IMR-90 (cell line): ENCODE results near the gene HRH3. TPM values are rescaled to one million over a fixed set of nuclear protein-coding genes. Genes with fewer than 3 reads are reported as not detected.

ENCODE experiments used
- ATAC-seq: fragments of 200-7000 bp; cut with Tn5 transposase; 2 replicates; pipeline ENCODE4 v1.9.1; 2020; ENCODE audit warnings: low read depth, mild to moderate bottlenecking, moderate library complexity
- BruUV-seq: library from RNA; stranded (reverse); fragments of 400-500 nt; replicated peaks from 2 replicates; lab custom pipeline; 2021; lab: Mats Ljungman, UMichigan
- CTCF ChIA-PET: fragments of 300-600 bp; formaldehyde crosslinking; extraction: SDS; loops from one replicate; lab custom pipeline; 2021; ENCODE audit warnings: antibody characterized with exemption; lab: Yijun Ruan, JAX
- POLR2A ChIA-PET: fragments of 300-600 bp; sonication (Branson Sonifier 250); formaldehyde crosslinking; loops from one replicate; lab custom pipeline; 2022; ENCODE audit warnings: antibody characterized with exemption; ENCODE audit not compliant: unreplicated experiment; lab: Charles Lee
- DNase-seq: peaks from one replicate; pipeline ENCODE4 v3.0.0; 2013
- H2AFZ ChIP-seq: replicated peaks from 2 replicates; pipeline ENCODE3; 2013; ENCODE audit warnings: low read length, mild to moderate bottlenecking; ENCODE audit not compliant: poor library complexity
- H2AK5ac ChIP-seq: 2 replicates; pipeline ENCODE4 v1.6.1; 2013; ENCODE audit warnings: low read depth, low read length, inconsistent platforms
- H2AK9ac ChIP-seq: replicated peaks from 2 replicates; pipeline ENCODE3; 2013; ENCODE audit warnings: mild to moderate bottlenecking, low read depth, low read length, moderate library complexity; ENCODE audit not compliant: poor library complexity
- H2BK120ac ChIP-seq: 2 replicates; pipeline ENCODE4 v1.6.1; 2013; ENCODE audit warnings: low read depth, low read length, inconsistent platforms
- H2BK15ac ChIP-seq: 3 replicates; pipeline ENCODE4 v1.6.1; 2013; ENCODE audit warnings: low read depth, low read length, inconsistent platforms
- H2BK20ac ChIP-seq: 2 replicates; pipeline ENCODE4 v1.6.1; 2013; ENCODE audit warnings: low read depth, mild to moderate bottlenecking, inconsistent platforms, low read length, moderate library complexity
- H2BK5ac ChIP-seq: 2 replicates; pipeline ENCODE4 v1.6.1; 2013; ENCODE audit warnings: mild to moderate bottlenecking, low read depth, low read length, inconsistent platforms; ENCODE audit not compliant: poor library complexity, severe bottlenecking
- H3K14ac ChIP-seq: replicated peaks from 2 replicates; pipeline ENCODE4 v1.6.1; 2013; ENCODE audit warnings: low read depth, low read length, inconsistent platforms
- H3K18ac ChIP-seq: 2 replicates; pipeline ENCODE4 v1.6.1; 2013; ENCODE audit warnings: low read depth, low read length, control low read depth
- H3K23ac ChIP-seq: 2 replicates; pipeline ENCODE4 v1.6.1; 2013; ENCODE audit warnings: low read depth, low read length, inconsistent platforms
- H3K27ac ChIP-seq: 2 replicates; pipeline ENCODE4 v1.5.1; 2013; ENCODE audit warnings: mild to moderate bottlenecking, control low read depth, low read length; ENCODE audit not compliant: insufficient read depth
- H3K27me3 ChIP-seq: 2 replicates; pipeline ENCODE4 v1.6.1; 2013; ENCODE audit warnings: low read length; ENCODE audit not compliant: control insufficient read depth, insufficient read depth
- H3K36me3 ChIP-seq: 2 replicates; pipeline ENCODE4 v1.6.1; 2013; ENCODE audit warnings: low read length, mixed read lengths; ENCODE audit not compliant: control insufficient read depth, insufficient read depth
- H3K4ac ChIP-seq: 2 replicates; pipeline ENCODE4 v1.6.1; 2013; ENCODE audit warnings: low read depth, low read length, inconsistent platforms
- H3K4me1 ChIP-seq: 2 replicates; pipeline ENCODE4 v1.6.1; 2013; ENCODE audit warnings: low read length, mixed read lengths; ENCODE audit not compliant: control insufficient read depth, insufficient read depth
- H3K4me2 ChIP-seq: 2 replicates; pipeline ENCODE4 v1.6.1; 2013; ENCODE audit warnings: low read depth, mild to moderate bottlenecking, control low read depth, low read length, moderate library complexity
- H3K4me3 ChIP-seq: 2 replicates; pipeline ENCODE4 v1.5.1; 2013; ENCODE audit warnings: low read depth, mild to moderate bottlenecking, control low read depth, low read length, moderate library complexity; ENCODE audit not compliant: insufficient read depth
- H3K56ac ChIP-seq: 2 replicates; pipeline ENCODE4 v1.6.1; 2013; ENCODE audit warnings: low read length, inconsistent platforms; ENCODE audit not compliant: insufficient read depth; ENCODE audit errors: extremely low read depth
- H3K79me1 ChIP-seq, 2 experiments: 2 replicates each; pipeline ENCODE4 v1.6.1; 2013; ENCODE audit warnings: low read length in 2 of 2, inconsistent platforms in 1 of 2, low read depth in 1 of 2
- H3K9ac ChIP-seq: 2 replicates; pipeline ENCODE4 v1.6.1; 2013; ENCODE audit warnings: low read depth, low read length, control low read depth
- H3K9me1 ChIP-seq: 2 replicates; pipeline ENCODE4 v1.6.1; 2013; ENCODE audit warnings: low read length, inconsistent platforms; ENCODE audit not compliant: insufficient read depth
- H3K9me3 ChIP-seq: 2 replicates; pipeline ENCODE4 v1.6.1; 2013; ENCODE audit warnings: low read length; ENCODE audit not compliant: control insufficient read depth, insufficient read depth
- H4K20me1 ChIP-seq: 2 replicates; pipeline ENCODE4 v1.6.1; 2013; ENCODE audit warnings: low read length, inconsistent platforms; ENCODE audit not compliant: insufficient read depth
- H4K5ac ChIP-seq: 2 replicates; pipeline ENCODE4 v1.6.1; 2013; ENCODE audit warnings: mild to moderate bottlenecking, low read depth, low read length, control low read depth
- H4K8ac ChIP-seq, 2 experiments: 2 replicates each; pipeline ENCODE4 v1.6.1; 2013; ENCODE audit warnings: low read depth in 2 of 2, low read length in 2 of 2, control low read depth in 1 of 2, inconsistent platforms in 1 of 2
- H4K91ac ChIP-seq: 2 replicates; pipeline ENCODE4 v1.6.1; 2013; ENCODE audit warnings: low read depth, low read length, inconsistent platforms; ENCODE audit not compliant: insufficient read depth
- BHLHE40 ChIP-seq: fragments of 150-350 bp; IDR thresholded peaks from 2 replicates; pipeline ENCODE4 v1.6.1; 2016; ENCODE audit warnings: mild to moderate bottlenecking, low read depth, low read length
- CEBPB ChIP-seq: IDR thresholded peaks from 2 replicates; pipeline ENCODE4 v1.6.1; 2012; ENCODE audit warnings: low read depth, low read length, improper control_type of control experiment
- FOS ChIP-seq: fragments of 150-350 bp; IDR thresholded peaks from 2 replicates; pipeline ENCODE4 v1.6.1; 2016; ENCODE audit warnings: low read depth, low read length
- MAZ ChIP-seq: IDR thresholded peaks from 2 replicates; pipeline ENCODE4 v1.6.1; 2012; ENCODE audit warnings: low read depth, mild to moderate bottlenecking, low read length, improper control_type of control experiment, moderate library complexity, borderline replicate concordance
- NFE2L2 ChIP-seq: fragments of 150-350 bp; IDR thresholded peaks from 2 replicates; pipeline ENCODE4 v1.6.1; 2016; ENCODE audit warnings: low read depth, mild to moderate bottlenecking, low read length
- RAD21 ChIP-seq: IDR thresholded peaks from 2 replicates; pipeline ENCODE4 v1.6.1; 2012; ENCODE audit warnings: low read length, improper control_type of control experiment
- RCOR1 ChIP-seq: IDR thresholded peaks from 2 replicates; pipeline ENCODE4 v1.6.1; 2012; ENCODE audit warnings: mild to moderate bottlenecking, low read length, improper control_type of control experiment; ENCODE audit not compliant: insufficient replicate concordance
- SMC3 ChIP-seq: fragments of 150-350 bp; IDR thresholded peaks from 2 replicates; pipeline ENCODE4 v1.6.1; 2016; ENCODE audit warnings: low read depth, mild to moderate bottlenecking, antibody characterized with exemption, low read length, moderate library complexity
- WGBS, 2 experiments: methylation state at CpG; one replicate each; pipeline versions ENCODE4 v1.1.5 to v1.1.7; 2013; ENCODE audit warnings: missing lambda C conversion rate in 2 of 2; ENCODE audit not compliant: insufficient read length in 1 of 2; ENCODE audit errors: extremely low coverage in 2 of 2; 5-methylcytosine and 5-hydroxymethylcytosine counted together
- dilution Hi-C: fragments of 300-500 bp; cut with HindIII; formaldehyde crosslinking; loops from one replicate; pipeline ENCODE4 v1.14.3; 2018; ENCODE audit warnings: low sequenced_read_pairs; ENCODE audit not compliant: unreplicated experiment
- in situ Hi-C: fragments of 300-500 bp; cut with MboI; formaldehyde crosslinking; loops from 3 replicates; pipeline ENCODE4 v1.14.3; 2019; ENCODE audit warnings: low sequenced_read_pairs, inconsistent platforms, mixed read lengths
- intact Hi-C: fragments of 100-400 bp; cut with micrococcal nuclease; formaldehyde crosslinking; loops from 2 replicates; pipeline ENCODE4 v1.10.0; 2022
- polyA plus RNA-seq, 3 experiments: library from polyadenylated mRNA; depleted of rRNA; stranded (reverse); fragments of >200 nt; gene quantifications; 2 replicates each; pipeline ENCODE4 v1.2.3, GENCODE V29; 2012; ENCODE audit warnings: low replicate concordance in 1 of 3
- total RNA-seq: library from RNA; depleted of rRNA; stranded (reverse); fragments of >200 nt; gene quantifications from 2 replicates; pipeline ENCODE4 v1.2.3, GENCODE V29; 2012
- TF ChIP-seq, protein P1 (sequence below): conservative IDR thresholded peaks from 2 replicates; pipeline ENCODE4 v1.5.1; 2012; ENCODE audit warnings: mild to moderate bottlenecking, low read depth, low read length, improper control_type of control experiment
- TF ChIP-seq, protein P2 (sequence below): fragments of 150-350 bp; IDR thresholded peaks from 2 replicates; pipeline ENCODE4 v1.6.1; 2017; ENCODE audit warnings: mild to moderate bottlenecking, antibody characterized with exemption, low read length, low read depth

Gene HRH3
- total and polyA plus RNA-seq, 2 of the 4 experiments (the other 2 are of a cell fraction) = not detected

DNA sequence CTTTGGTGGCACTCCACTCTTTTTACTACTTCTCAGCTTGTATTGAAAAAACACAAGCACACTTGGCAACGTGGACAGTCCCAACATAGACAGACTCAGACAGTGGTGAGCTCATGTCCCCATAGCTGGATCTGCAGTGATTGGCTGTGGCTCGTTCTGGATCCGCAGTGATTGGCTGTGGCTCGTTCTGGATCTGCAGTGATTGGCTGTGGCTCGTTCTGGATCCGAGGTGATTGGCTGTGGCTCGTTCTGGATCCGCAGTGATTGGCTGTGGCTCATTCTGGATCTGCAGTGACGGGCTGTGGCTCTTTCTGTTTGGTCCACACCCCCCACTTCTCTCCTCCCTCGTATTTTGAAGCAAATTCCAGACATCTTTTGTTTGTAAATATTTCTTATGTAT, 46.3 kb upstream of the HRH3 start:
- TF ChIP-seq RCOR1 (no peak), CEBPB (no peak), FOS (no peak), BHLHE40 (no peak), RAD21 (no peak), NFE2L2 (no peak), MAZ (no peak), SMC3 (no peak)
- TF ChIP-seq, protein P1, sequence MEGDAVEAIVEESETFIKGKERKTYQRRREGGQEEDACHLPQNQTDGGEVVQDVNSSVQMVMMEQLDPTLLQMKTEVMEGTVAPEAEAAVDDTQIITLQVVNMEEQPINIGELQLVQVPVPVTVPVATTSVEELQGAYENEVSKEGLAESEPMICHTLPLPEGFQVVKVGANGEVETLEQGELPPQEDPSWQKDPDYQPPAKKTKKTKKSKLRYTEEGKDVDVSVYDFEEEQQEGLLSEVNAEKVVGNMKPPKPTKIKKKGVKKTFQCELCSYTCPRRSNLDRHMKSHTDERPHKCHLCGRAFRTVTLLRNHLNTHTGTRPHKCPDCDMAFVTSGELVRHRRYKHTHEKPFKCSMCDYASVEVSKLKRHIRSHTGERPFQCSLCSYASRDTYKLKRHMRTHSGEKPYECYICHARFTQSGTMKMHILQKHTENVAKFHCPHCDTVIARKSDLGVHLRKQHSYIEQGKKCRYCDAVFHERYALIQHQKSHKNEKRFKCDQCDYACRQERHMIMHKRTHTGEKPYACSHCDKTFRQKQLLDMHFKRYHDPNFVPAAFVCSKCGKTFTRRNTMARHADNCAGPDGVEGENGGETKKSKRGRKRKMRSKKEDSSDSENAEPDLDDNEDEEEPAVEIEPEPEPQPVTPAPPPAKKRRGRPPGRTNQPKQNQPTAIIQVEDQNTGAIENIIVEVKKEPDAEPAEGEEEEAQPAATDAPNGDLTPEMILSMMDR = no peak
- TF ChIP-seq, protein P2, sequence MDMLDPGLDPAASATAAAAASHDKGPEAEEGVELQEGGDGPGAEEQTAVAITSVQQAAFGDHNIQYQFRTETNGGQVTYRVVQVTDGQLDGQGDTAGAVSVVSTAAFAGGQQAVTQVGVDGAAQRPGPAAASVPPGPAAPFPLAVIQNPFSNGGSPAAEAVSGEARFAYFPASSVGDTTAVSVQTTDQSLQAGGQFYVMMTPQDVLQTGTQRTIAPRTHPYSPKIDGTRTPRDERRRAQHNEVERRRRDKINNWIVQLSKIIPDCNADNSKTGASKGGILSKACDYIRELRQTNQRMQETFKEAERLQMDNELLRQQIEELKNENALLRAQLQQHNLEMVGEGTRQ = no peak
- no peak for DNase-seq
- no peak overlapping the region for H3K4me2 ChIP-seq
- no peak overlapping the region for H3K18ac ChIP-seq
- WGBS, 2 experiments = 100% methylated on average over 4 of the region's 10 CpGs; no CpG with 5 or more reads in 1 of the 2 experiments
- ATAC-seq = no peak
- ChIA-PET CTCF (no interaction called here), POLR2A (no interaction called here)
- H4K8ac ChIP-seq = no peak overlapping the region
- H2BK20ac ChIP-seq = no peak overlapping the region
- peaks cover 9% of the 10 kb centered on the region for H4K20me1 ChIP-seq
- H3K79me1 ChIP-seq = peaks cover 20 to 21% of the 10 kb centered on the region in 2 experiments
- H3K4ac ChIP-seq = no peak overlapping the region
- intact Hi-C loops = no loop called here
- H2AK9ac ChIP-seq = no peak overlapping the region
- no peaks in the 10 kb centered on the region for H3K9me1 ChIP-seq
- in situ Hi-C loops = no loop called here
- H4K5ac ChIP-seq = no peak overlapping the region
- peaks cover 2% of the 10 kb centered on the region for H3K9me3 ChIP-seq
- H3K23ac ChIP-seq = no peak overlapping the region
- no peak overlapping the region for H3K56ac ChIP-seq
- no peak overlapping the region for H3K27ac ChIP-seq
- H3K14ac ChIP-seq = no peak overlapping the region
- H4K91ac ChIP-seq = no peak overlapping the region
- H3K4me3 ChIP-seq = no peak overlapping the region
- no peaks in the 10 kb centered on the region for H3K4me1 ChIP-seq
- H2BK15ac ChIP-seq = no peak overlapping the region
- H2BK120ac ChIP-seq = no peak overlapping the region
- no peak overlapping the region for H3K9ac ChIP-seq
- no peaks in the 10 kb centered on the region for H3K27me3 ChIP-seq
- dilution Hi-C loops = no loop called here
- BruUV-seq = no TSS peak
- no peak overlapping the region for H2BK5ac ChIP-seq
- no peak overlapping the region for H2AFZ ChIP-seq
- H3K36me3 ChIP-seq = peaks cover 45% of the 10 kb centered on the region
- H2AK5ac ChIP-seq = no peak overlapping the region
